Esophagus squamous epithelium (tissue), 5 donors: ENCODE data around the gene PLCD4. TPM values are rescaled to one million over a fixed set of nuclear protein-coding genes. Genes with fewer than 3 reads are reported as not detected.

Source experiments
- DNase-seq: peaks from one replicate; lab custom pipeline; 2025; lab: John Stamatoyannopoulos, UW
- H3K27ac ChIP-seq, 4 donors: fragments of 200-600 bp; sonication (generic); one replicate each; pipeline ENCODE4 v1.5.1; 2016 to 2019; ENCODE audit warnings: mild to moderate bottlenecking in 1 of 4
- H3K27me3 ChIP-seq, 4 donors: fragments of 200-600 bp; sonication (generic); 1 replicate in 3 of 4; 2 replicates in 1 of 4; pipeline versions ENCODE4 v1.5.1 to v1.6.0; 2017 to 2021; ENCODE audit warnings: antibody characterized with exemption in 1 of 4
- H3K36me3 ChIP-seq, 3 donors: fragments of 200-600 bp; sonication (generic); one replicate each; pipeline ENCODE4 v1.5.1; 2016 to 2019
- H3K4me1 ChIP-seq, 3 donors: fragments of 200-600 bp; sonication (generic); one replicate each; pipeline ENCODE4 v1.5.1; 2017 to 2019
- H3K4me3 ChIP-seq, 4 donors: fragments of 200-600 bp; sonication (generic); 1 replicate in 3 of 4; 2 replicates in 1 of 4; pipeline ENCODE4 v1.5.1; 2016 to 2019; ENCODE audit warnings: mild to moderate bottlenecking in 2 of 4, moderate library complexity in 1 of 4
- H3K9me3 ChIP-seq, 3 donors: fragments of 200-600 bp; sonication (generic); one replicate each; pipeline ENCODE4 v1.5.1; 2016 to 2019
- CTCF ChIP-seq, 6 experiments: fragments of 450-650 bp in 4 of 6; fragments of 200-600 bp in 2 of 6; sonication (generic) in 2 of 6; IDR thresholded peaks; one replicate each; pipeline ENCODE4 v1.5.1; 2016 to 2019; ENCODE audit warnings: antibody characterized with exemption in 6 of 6, mild to moderate bottlenecking in 4 of 6, moderate library complexity in 4 of 6
- POLR2A ChIP-seq, 4 donors: fragments of 450-650 bp; IDR thresholded peaks; one replicate each; pipeline ENCODE4 v1.6.1; 2017; ENCODE audit warnings: antibody characterized with exemption in 4 of 4, mild to moderate bottlenecking in 4 of 4, moderate library complexity in 3 of 4
- WGBS, 2 donors: methylation state at CpG; one replicate each; pipeline ENCODE4 v1.1.5; 2018; 5-methylcytosine and 5-hydroxymethylcytosine counted together
- intact Hi-C: fragments of 100-400 bp; cut with DNase I; formaldehyde crosslinking; loops from one replicate; pipeline ENCODE4 v1.15.0; 2022
- total RNA-seq, 4 donors: library from RNA; depleted of rRNA; stranded (reverse); fragments of >200 nt; gene quantifications; one replicate each; pipeline ENCODE4 v1.1.0, GENCODE V29; 2016
- donor health status: DM: yes; HTN: yes; CAD: no.

The PLCD4 gene
- total RNA-seq, 4 donors from 2014 or later, result 2.7 to 7.1 (median 4.0) TPM

GRCh38 chr2:218583983-218584850 lies 23.5 kb upstream of the PLCD4 start:
- H3K27ac ChIP-seq, result no peak overlapping the region
- peaks cover 0 to 97% (median 27%) of the 10 kb centered on the region in 3 donors for H3K36me3 ChIP-seq
- H3K4me1 ChIP-seq, result peaks cover 0 to 4% (median 0%) of the 10 kb centered on the region in 3 donors
- H3K27me3 ChIP-seq, result no peaks in the 10 kb centered on the region
- TF ChIP-seq CTCF (IDR thresholded peaks at IDR 0.05) (no peak), POLR2A (IDR thresholded peaks at IDR 0.05) (no peak)
- H3K9me3 ChIP-seq, result no peaks in the 10 kb centered on the region
- H3K4me3 ChIP-seq, result no peak overlapping the region
- DNase-seq, result no peak
- 89 to 94% methylated on average over 6 of the region's 6 CpGs for WGBS, 2 donors
- intact Hi-C loops, result no loop called here

DNA sequence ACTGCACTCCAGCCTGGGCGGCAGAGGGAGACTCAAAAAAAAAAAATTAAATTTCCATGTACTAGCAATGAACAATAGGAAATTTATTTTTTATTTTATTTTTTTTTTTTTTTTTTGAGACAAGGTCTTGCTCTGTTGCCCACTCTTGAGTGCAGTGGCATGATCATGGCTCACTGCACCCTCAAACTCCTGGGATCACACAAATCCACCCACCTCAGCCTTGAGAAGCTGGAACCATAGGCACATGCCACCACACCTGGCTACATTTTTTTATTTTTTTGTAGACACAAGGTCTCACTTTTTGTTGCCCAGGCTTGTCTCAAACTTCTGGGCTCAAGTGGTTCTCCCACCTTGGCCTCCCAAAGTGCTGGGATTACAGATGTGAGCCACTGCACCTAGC lies 22.2 kb upstream of the PLCD4 start:
- Histone ChIP-seq H3K27me3 (no peaks in the 10 kb centered on the region), H3K27ac (no peak overlapping the region), H3K9me3 (no peaks in the 10 kb centered on the region), H3K4me1 (peaks cover 0 to 4% (median 0%) of the 10 kb centered on the region in 3 donors), H3K4me3 (no peak overlapping the region), H3K36me3 (peaks cover 0 to 98% (median 40%) of the 10 kb centered on the region in 3 donors)
- intact Hi-C loops, result no loop called here
- DNase-seq, result no peak
- 86 to 88% methylated on average over 1 of the region's 1 CpG for WGBS, 2 donors
- TF ChIP-seq POLR2A (IDR thresholded peaks at IDR 0.05), result no peak
- no peak for TF ChIP-seq CTCF (IDR thresholded peaks at IDR 0.05)

DNA sequence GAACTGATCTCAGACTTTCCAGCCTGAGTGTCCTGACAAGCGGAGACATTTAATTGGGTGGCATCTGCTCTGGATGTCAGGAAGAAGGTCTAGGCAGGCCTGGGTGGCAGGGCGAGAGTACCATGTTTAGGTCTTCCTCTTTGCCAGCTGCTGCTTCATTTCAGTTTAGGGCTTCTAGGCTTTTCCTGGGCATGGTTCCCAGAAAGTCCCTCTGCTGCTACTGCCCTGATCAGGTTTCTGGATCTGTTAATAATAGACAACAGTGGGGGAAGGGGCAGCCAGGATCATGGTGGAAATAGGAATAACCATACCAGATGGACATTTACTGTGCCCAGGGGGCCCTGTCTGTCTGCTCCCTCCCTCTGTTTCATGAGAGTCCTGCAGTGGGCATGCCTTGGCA lies 2.3 kb upstream of the PLCD4 start:
- DNase-seq, result no peak
- Histone ChIP-seq H3K9me3 (no peaks in the 10 kb centered on the region), H3K27ac (no peak overlapping the region), H3K4me1 (peaks cover 8 to 29% (median 11%) of the 10 kb centered on the region in 3 donors), H3K4me3 (no peak overlapping the region), H3K36me3 (no peaks in the 10 kb centered on the region), H3K27me3 (no peaks in the 10 kb centered on the region)
- TF ChIP-seq POLR2A (IDR thresholded peaks at IDR 0.05) (no peak), CTCF (IDR thresholded peaks at IDR 0.05) (no peak)
- 83 to 100% methylated on average over 1 to 2 of the region's 2 CpGs for WGBS, 2 donors
- intact Hi-C loops, result no loop called here

- TF ChIP-seq POLR2A (IDR thresholded peaks at IDR 0.05) (no peak), CTCF (IDR thresholded peaks at IDR 0.05) (no peak)
- Histone ChIP-seq H3K27ac (peak overlapping the region in 3 of 4 donors; percentile 65 to 81 (median 76)), H3K9me3 (no peaks in the 10 kb centered on the region), H3K36me3 (peaks cover 0 to 8% (median 0%) of the 10 kb centered on the region in 3 donors), H3K27me3 (no peaks in the 10 kb centered on the region), H3K4me1 (peaks cover 0 to 5% (median 0%) of the 10 kb centered on the region in 3 donors), H3K4me3 (no peak overlapping the region)
- DNase-seq, result no peak
- intact Hi-C loops, result no loop called here
- 47 to 65% methylated on average over 2 to 4 of the region's 6 CpGs for WGBS, 2 donors
Measured at GRCh38 chr2:218615868-218616315, 8.2 kb downstream of the PLCD4 start.
